Measurements from ENCODE around the gene PRTFDC1.

PRTFDC1 gene

GRCh38 chr10:24834869-24835268 lies 117.5 kb downstream of the PRTFDC1 start:
- DNase-seq: no peak

GRCh38 chr10:24826009-24826408 lies 126.4 kb downstream of the PRTFDC1 start:
- DNase-seq: no peak

GRCh38 chr10:24825551-24825950 lies 126.9 kb downstream of the PRTFDC1 start:
- DNase-seq: no peak

GRCh38 chr10:24824536-24824935 lies 127.9 kb downstream of the PRTFDC1 start:
- DNase-seq: no peak

DNA sequence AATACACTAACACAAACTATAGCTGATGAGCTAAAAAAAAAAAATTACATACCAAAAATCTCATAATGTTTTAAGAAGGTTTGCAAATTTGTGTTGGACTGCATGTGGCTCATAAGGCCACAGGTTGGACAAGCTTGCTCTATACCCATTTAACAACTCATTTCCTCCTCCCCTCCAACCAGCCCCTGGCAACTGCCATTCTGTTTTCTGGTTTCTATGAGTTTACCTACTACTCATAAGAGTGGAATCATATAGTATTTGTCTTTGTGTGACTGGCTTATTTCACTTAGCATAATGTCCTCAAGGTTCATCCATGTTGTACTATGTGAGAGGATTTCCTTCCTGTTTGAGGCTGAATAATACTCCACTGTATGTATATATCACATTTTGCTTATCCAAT lies 128.3 kb downstream of the PRTFDC1 start:
- no peak for DNase-seq

DNA sequence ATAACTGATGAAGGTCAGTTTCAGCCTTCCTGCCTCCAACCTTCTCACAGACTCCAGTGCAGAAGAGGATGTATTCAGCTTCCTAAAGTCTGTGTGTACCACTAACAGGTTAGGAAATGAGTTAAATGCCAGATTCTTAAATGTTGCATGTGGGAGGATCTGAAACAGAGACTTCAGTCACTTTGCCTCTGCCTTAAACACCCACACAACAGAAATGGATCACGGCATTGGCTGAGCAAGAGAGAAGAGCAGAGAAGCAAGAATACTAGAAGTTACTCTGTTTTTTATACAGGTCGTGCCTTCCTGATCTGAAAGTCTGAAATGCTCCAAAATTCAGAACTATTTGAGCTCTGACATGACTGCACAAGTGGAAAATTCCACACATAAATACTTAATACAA lies 129.8 kb downstream of the PRTFDC1 start:
- no peak for DNase-seq

DNA sequence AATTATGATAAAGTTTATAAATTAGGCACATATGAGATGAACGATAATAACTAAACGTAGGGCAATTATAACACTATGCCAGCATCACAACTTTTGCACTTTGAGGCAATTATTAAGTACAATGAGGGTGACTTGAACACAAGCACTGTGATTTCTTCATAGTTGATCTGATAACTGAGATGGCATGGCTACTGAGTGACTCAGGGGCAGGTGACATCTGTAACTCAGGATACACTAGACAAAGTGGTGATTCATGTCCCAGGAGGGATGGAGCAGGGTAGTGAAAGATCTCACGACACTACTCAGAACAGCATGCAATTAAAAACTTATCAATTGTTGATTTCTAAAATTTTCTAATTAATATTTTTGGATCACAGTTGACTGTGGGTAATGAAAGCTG lies 130.4 kb downstream of the PRTFDC1 start:
- no peak for DNase-seq

DNA sequence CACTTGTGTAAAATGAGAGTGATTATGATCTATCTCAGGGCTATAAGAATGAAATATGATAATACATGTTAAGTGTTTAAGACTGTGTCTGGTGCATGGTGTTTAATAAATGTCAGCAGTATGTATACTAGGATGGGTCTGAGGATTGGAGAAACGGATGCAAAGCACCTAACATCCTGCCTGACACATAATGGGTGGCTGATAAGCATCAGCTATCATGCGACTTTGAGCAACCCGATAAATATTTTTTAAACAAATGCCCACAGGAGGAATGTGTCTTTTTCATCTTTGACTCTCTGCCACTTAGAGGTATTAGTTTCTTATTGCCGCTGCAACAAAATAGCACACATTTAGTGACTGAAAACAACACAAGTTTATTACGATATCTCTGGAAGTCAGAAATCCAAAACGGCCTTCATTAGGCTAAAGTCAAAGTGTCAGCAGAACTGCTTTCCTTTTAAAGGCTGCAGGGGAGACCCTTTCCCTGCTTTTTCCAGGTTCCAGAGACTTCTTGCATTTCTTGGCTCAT lies 135.5 kb downstream of the PRTFDC1 start:
- DNase-seq: no peak

DNA sequence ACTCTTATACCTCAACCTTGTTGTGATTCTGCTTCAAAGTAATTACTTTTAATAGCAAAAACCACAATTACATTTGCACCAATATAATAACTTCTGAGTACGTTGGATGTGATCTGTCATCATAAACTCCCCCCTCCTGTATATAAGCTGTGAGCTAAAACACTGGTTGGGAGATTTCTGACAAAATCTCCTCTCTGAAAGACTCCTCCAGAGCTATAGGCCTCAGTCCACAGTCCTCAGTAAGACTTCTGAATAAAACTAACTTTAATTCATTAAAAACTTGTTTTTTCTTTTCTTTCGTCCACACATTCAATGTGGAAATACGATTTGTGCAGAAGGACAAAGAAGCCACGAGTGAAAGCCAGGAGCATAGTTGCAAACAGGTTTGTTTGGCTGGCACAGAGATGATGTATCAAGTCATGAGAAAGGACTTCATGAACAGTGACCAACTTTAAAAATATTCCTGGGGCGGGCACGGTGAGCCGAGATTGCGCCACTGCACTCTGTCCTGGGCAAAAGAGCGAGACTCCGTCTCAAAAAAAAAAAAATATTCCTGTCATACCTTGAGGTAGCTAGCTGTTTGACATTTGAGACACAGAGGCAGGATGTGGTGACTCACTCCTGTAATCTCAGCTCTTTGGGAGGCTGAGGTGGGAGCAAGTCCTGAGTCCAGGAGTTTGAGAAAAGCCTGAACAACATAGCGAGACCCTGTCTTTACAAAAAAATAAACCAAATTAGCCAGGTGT lies 137.7 kb downstream of the PRTFDC1 start:
- no peak for DNase-seq

- DNase-seq: no peak
Measured at GRCh38 chr10:24813856-24814255, 138.6 kb downstream of the PRTFDC1 start.

DNA sequence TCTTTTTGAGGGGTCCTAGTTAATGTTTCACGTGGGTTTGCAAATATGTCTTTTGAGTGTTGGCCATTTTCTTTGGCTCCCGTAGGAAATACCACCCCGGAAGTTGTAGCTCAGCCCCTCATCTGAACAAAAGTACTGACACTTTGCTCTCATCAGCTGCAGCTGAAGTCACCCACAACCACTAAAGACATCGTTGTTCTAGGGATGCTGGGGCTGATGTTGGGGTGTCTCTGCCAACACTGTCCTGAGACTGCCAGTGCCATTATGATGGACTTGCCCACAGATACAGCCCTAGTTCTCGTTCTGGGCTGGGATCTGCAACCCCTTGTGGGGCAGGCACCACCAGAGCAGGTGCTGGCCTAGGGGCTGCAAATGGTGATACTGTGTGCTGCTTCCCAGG lies 146.1 kb downstream of the PRTFDC1 start:
- no peak for DNase-seq

DNA sequence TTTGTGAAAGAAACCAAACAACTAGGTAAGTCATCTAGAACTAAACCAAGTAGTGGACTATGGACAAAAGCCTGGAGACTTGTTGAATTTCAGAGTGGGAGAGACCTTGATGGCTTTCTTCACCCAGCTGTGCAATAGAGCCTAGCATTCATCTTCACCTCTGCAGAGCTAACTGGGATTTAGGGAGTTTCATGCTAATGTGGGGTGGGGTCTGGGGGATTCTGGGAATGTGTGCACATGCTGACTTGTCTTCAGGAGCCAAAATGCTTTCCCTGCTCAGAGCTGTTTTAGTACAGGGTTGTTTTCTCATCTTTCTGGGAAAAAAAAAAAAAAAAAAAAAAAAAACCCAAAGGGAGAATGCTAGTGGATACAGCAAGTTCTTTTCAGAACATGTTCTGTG lies 147.4 kb downstream of the PRTFDC1 start:
- no peak for DNase-seq

GRCh38 chr10:24804392-24804791 lies 148.0 kb downstream of the PRTFDC1 start:
- DNase-seq: no peak

DNA sequence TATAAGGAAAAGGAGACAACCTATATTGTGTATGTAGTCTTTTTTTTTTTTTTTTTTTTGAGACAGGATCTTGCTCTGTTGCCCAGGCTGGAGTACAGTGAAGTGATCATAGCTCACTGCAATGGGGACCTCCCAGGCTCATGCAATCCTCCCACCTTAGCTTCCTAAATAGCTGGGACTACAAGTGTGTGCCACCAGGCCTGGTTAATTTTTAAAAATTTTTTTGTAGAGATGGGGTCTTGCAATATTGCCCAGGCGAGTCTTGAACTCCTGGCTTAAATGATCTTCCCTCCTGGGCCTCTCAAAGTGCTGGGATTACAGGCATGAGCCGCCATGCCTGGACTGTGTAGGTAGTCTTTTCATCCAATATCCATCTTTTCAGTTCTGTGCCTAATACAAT lies 150.0 kb downstream of the PRTFDC1 start:
- DNase-seq: no peak

DNA sequence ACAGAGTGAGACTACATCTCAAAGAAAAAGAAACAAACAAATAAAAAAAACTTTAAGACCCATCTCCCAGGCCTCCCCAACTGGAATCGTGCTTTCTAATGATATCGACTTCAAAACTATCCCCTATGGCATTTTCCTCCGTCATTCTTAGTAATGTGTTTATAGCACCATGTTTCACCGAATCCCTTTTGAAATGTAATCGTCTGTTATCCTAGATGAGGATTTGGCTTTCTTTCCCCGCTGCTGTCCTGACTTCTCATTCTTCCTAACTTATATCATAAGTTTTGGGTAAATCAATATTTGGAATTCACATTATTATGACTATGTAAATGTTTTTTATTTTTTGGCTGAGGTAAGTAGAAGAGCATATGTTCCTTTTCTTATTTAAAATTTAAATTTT lies 151.5 kb downstream of the PRTFDC1 start:
- no peak for DNase-seq

All from activated CD4-positive, CD25-positive, alpha-beta regulatory T cell (primary cell).